HG02885 (cell line): ENCODE results near the gene CYB5A.

ENCODE experiments used
- ATAC-seq: cut with Tn5 transposase; IDR thresholded peaks from one replicate; pipeline ENCODE4 v1.9.1; 2021; ENCODE audit warnings: mild to moderate bottlenecking; ENCODE audit not compliant: unreplicated experiment, poor library complexity

The CYB5A gene

DNA sequence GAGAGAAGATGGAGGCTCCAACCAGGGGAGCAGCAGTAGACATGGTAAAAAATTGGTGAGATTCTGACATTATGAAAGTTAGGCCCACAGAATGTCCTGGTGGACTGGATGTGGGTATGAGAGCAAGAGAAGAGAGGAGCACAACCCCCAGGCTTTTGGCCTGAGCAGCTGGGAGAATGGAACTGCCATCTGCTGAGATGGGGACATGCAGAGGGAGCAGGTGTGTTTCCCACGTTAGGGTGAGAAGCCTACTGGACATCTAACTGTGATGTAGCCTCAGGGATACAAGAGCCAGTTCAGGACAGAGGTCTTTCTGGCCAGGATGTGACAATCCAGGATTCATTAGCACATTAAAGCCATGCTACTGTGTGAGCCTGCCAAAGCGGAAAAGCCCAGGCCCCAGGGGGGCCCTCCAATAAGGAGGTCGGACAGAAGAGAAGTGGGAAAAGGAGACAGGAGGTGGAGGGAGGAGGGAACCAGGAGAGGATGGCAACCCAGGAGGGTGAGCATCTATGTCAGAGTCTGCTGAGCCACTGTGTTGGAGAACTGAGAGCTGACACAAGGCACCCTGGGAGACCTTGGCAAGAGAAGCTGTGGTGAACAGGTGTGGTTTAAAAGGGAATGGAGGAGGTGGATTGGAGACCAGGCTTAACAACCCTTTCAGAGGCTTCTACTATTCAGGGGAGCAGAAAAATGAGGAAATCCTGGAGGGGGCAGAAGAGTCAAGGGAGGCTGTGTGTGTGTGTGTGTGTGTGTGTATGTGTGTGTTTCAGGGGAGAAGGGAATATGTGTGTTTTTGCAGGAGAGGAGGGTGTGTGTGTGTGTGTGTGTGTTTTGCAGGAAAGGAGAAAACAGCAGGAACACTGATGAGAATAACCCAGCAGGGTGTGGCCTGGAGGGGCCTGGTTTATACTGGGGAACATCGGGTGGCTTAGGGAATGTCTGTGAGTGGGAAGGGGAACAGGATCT is 10.5 kb downstream of the CYB5A start:
- ATAC-seq, result no peak

DNA sequence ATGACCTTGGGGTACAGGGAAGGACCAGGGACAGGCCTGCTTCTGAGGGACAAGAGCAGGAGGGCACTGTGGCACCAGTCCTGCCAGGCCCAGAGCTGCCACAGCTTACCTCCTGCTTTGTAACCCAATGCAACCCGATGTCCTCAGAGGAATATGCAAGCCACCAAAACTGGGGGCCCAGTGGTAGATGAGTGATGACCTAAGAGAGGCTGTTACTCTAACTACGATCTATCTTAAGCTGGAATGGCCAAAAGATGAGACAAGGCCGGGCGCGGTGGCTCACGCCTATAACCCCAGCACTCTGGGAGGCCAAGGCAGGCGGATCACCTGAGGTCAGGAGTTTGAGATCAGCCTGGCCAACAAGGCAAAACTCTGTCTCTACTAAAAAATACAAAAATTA is 12.8 kb downstream of the CYB5A start:
- ATAC-seq, result no peak

- no peak for ATAC-seq
Observed at GRCh38 chr18:74278058-74278457, 13.7 kb downstream of the CYB5A start.

GRCh38 chr18:74277296-74277695 is 14.5 kb downstream of the CYB5A start:
- ATAC-seq, result no peak

- ATAC-seq, result no peak
Observed at GRCh38 chr18:74276609-74277008, 15.2 kb downstream of the CYB5A start.

GRCh38 chr18:74275736-74276135 is 16.0 kb downstream of the CYB5A start:
- no peak for ATAC-seq

DNA sequence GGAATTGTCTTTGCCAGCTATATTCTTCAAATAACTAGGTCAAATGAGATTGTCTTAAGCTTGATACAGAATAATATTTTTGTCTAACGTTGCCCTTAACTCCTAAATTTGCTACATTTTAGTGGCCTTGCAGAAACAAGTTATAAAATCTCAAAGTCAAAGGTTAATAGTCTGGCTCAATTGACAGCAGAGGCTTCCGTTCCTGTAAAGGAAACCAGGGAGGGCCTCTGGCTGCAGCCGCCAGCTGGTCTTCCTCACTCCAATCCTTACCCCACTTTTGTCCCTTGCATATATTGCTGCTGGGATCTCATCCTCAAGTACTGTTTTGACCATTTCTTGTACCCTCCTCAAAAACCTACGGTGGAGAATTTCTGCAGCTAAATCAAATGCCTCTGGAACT is 17.1 kb downstream of the CYB5A start:
- ATAC-seq, result no peak

DNA sequence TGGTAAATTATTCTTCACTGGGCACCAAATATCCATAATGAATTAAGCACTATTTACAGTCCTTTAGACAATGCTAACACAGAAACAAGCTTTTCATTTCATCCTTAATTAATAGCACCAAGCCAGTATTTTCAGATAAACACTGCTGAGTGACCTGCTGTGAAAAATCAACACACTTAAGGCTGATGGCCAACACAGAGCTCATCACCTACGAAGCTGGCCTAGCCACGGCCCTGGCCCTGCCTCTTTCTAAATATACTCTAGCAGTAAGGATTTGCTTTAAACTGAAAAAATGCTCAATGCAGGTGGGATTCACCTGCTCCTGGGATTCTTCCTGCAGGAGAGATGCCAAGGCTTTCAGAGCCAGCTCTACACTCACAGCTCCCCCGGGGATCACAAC is 18.4 kb downstream of the CYB5A start:
- ATAC-seq, result no peak

- ATAC-seq, result no peak
Observed at GRCh38 chr18:74271635-74272034, 20.1 kb downstream of the CYB5A start.

DNA sequence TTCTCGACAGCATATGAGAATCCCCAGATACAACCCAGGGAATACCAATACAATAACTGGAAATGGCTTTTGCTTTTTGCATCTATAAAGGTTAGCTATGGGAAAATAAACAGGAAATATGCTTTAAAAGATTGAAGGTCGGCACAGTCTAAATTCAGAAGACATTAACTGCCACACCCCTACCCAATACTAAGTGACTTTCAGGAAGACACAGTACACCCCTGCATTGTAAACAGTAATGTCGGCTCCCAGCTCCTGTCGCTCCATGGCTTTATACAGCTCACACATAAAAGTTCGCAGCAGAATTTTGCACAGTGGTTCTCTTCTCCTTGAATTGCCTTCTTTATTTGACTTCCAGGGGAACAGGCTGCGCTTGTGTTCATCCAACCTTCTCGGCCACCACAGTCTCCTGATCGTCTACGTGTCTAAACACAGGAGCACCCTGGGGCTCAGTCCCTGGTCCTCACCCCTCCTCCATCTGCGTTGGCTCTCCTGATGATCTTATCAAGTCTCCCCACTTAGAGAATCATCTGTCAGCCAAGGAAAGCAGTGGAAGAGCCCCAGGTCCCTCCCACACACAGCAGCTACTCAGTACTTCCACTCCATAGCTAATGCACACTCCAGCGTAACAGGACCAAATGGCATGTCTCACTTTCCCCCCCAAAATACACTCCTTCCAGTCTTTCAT is 22.7 kb downstream of the CYB5A start:
- ATAC-seq, result no peak

DNA sequence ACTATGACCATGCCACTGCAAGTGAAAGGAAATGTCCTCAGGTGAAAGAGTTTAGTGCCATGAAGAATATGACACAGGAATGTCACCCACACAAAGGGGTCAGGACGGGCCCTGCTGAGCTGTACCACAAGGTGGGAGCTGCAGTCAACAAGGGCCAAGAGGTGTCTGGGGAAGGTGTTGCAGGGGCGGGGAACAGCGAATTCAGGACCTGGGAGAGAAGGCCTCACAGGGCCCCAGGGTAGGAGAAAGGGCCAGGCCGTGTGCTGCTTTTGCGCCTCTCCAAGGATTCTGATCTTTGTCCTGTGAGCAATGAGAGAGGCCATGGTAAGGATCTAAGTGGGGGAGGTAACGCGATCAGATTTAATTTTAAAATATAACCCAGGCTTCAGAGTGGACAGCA is 23.6 kb downstream of the CYB5A start:
- ATAC-seq, result no peak

- ATAC-seq, result no peak
Observed at GRCh38 chr18:74266161-74266560, 25.6 kb downstream of the CYB5A start.

DNA sequence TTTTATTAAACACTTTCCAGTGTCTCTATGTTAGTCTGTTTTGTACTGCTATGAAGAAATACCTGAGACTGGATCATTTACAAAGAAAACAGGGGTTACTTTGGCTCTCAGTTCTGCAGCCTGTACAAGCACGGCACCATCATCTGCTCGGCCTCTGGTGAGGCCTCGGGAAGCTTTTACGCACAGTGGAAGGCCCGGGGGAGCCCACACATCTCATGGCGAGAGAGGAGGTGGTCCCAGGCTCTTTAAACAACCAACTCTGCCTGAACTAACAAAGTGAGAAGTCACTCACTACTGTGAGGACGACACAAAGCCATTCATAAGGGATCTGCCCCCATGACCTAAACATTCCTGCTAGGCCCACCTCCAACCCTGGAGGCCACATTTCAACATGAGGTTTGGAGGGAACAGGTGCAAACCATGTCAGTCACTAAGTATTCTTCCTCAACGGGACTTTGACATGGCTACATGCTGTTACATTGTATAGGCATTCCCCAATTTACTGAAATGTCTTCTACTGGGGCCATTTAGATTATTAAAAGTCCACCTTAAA is 26.1 kb downstream of the CYB5A start:
- no peak for ATAC-seq

- peak; percentile 99 for ATAC-seq
Observed at GRCh38 chr18:74264303-74265020, 27.3 kb downstream of the CYB5A start.

DNA sequence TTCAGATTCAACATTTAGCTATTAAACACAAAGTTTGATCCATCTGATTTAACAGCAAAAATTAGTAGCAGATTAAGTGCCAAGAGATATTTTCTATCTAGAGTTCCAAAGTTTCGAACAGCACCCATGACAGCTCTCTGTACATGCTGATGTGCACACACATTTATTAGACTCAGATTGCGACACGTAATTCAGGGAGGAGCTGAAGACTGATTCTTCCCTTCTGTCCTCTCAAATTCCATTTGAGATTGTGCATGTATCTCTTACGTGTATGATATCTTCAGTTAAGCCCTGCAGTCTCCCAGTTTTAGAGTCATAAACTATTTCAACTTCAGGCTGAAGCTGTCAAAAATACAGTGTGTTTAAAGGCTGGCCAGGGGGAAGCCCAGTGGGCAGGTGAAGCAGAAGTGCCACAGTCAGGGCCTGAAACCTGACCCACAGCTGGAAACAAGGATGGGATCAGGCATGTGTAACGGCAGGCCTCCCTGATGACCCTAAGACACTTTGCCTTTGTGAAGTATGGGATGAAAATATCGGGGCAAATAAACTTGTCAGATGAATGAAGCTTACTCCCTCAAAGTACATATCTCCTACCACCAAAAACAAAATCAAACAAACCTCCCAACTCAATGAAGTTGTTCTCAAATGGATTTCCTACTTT is 30.6 kb downstream of the CYB5A start:
- no peak for ATAC-seq

DNA sequence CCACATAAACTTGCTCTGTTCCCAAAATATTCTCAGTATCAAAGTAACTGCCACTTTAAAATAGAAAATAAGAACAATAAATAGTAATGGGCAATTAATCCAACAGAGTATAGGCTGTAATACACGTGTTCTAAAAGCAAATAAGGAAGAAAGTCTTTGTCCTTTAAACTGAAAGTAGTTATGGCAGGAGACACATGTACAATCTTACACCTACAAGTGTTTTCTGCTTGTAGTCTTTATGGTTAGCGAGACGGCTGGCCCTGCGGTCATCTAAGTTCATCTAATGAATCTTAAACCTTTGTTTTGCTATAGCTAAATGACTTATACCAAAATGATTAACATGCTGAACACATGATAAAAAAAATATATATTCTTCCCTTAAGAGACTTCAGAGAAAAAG is 32.4 kb downstream of the CYB5A start:
- no peak for ATAC-seq

- no peak for ATAC-seq
Observed at GRCh38 chr18:74257083-74257482, 34.7 kb downstream of the CYB5A start.

DNA sequence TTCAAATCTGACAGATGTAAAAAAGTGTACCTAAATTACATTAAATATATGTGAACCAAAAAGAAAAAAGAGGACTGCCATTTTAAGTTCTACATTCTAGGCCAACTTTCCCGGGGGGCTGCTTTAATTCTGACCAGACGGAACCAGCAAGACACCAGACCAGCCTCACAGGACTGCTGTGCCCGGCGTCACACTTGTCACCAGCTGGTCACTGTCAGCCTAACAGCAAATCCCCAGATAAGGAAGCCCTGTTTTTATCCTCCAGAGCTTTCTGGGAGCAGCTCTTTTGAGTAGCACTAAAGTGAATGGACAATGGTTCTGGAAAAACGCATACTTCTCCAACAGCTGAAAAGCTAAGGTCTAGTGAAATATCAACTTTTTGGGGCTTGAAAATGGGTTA is 35.6 kb downstream of the CYB5A start:
- no peak for ATAC-seq

GRCh38 chr18:74255131-74255616 is 36.6 kb downstream of the CYB5A start:
- no peak for ATAC-seq

DNA sequence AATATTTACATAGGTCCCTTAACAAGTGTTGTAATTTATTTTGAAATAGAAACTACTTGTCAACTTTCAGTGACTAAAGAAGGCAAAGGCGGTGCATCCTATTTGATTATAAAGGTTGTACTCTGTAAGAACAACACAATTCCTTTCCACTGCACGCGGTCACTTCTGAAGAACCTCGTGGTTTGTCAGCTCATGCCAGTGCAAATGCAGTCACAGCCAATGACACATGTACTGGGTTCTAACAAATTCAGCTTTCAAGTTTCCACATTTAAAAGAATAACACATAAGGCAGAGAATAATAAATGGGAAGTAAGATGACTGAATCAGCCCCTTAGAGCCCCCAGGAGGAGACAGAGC is 39.7 kb downstream of the CYB5A start:
- no peak for ATAC-seq
